GM12891 (cell line): Measurements from ENCODE around the gene ARHGEF16.

Experiments used
- PAX5 ChIP-seq: IDR thresholded peaks from 2 replicates; pipeline ENCODE4 v1.6.1; 2011; ENCODE audit warnings: low read length, moderate library complexity, mild to moderate bottlenecking; ENCODE audit not compliant: insufficient read depth, severe bottlenecking
- POLR2A ChIP-seq: IDR thresholded peaks from 2 replicates; pipeline ENCODE4 v1.6.1; 2011; ENCODE audit warnings: low read depth, low read length, control low read depth
- POLR2AphosphoS5 ChIP-seq: IDR thresholded peaks from 2 replicates; pipeline ENCODE4 v1.6.1; 2011; ENCODE audit warnings: low read depth, low read length, control low read depth
- POU2F2 ChIP-seq: IDR thresholded peaks from 2 replicates; pipeline ENCODE4 v1.6.1; 2011; ENCODE audit warnings: low read depth, mild to moderate bottlenecking, control low read depth, low read length, moderate library complexity
- SPI1 ChIP-seq: IDR thresholded peaks from 2 replicates; pipeline ENCODE4 v1.6.1; 2011; ENCODE audit warnings: low read depth, low read length, control low read depth
- TAF1 ChIP-seq: IDR thresholded peaks from 2 replicates; pipeline ENCODE4 v1.6.1; 2011; ENCODE audit warnings: low read depth, low read length, control low read depth

DNA sequence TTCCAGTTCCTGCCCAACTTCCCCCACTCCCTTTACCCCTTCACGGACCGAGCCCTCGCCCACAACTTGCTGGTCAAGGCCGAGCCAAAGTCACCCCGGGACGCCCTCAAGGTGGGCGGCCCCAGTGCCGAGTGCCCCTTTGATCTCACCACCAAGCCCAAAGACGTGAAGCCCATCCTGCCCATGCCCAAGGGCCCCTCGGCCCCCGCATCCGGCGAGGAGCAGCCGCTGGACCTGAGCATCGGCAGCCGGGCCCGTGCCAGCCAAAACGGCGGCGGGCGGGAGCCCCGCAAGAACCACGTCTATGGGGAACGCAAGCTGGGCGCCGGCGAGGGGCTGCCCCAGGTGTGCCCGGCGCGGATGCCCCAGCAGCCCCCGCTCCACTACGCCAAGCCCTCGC is 42.1 kb upstream of the ARHGEF16 start:
- TF ChIP-seq POLR2AphosphoS5 (no peak), SPI1 (no peak), POLR2A (no peak), TAF1 (no peak), POU2F2 (no peak), PAX5 (no peak)
